HCT116 (cell line): ENCODE measurements around the gene TMEM184B.

Source experiments
- CBX3 ChIP-seq: IDR thresholded peaks from 2 replicates; pipeline ENCODE4 v1.6.1; 2012; ENCODE audit warnings: low read depth
- CEBPB ChIP-seq: IDR thresholded peaks from 2 replicates; pipeline ENCODE4 v1.6.1; 2012; ENCODE audit warnings: low read depth
- EZH2 ChIP-seq: fragments of 200-600 bp; sonication (generic); IDR thresholded peaks from 2 replicates; pipeline ENCODE4 v1.6.1; 2017; ENCODE audit warnings: antibody characterized with exemption, mixed run types
- EZH2phosphoT487 ChIP-seq: fragments of 200-600 bp; IDR thresholded peaks from 2 replicates; pipeline ENCODE4 v1.6.1; 2018; ENCODE audit warnings: antibody characterized with exemption, borderline replicate concordance
- JUND ChIP-seq: IDR thresholded peaks from 2 replicates; pipeline ENCODE4 v1.6.1; 2012
- POLR2A ChIP-seq: IDR thresholded peaks from 2 replicates; pipeline ENCODE4 v1.7.0; 2011; ENCODE audit warnings: borderline replicate concordance; ENCODE audit not compliant: insufficient read depth, insufficient read length; ENCODE audit errors: extremely low read depth
- TF ChIP-seq, protein P1 (sequence below), 3 experiments: fragments of 200-600 bp in 1 of 3; sonication (generic) in 1 of 3; IDR thresholded peaks in 2 of 3; conservative IDR thresholded peaks in 1 of 3; 2 replicates each; pipeline ENCODE4 v1.5.1; 2012 to 2017; ENCODE audit warnings: low read depth in 2 of 3, low read length in 2 of 3, antibody characterized with exemption in 1 of 3, borderline replicate concordance in 1 of 3, control low read depth in 1 of 3, mild to moderate bottlenecking in 1 of 3, mixed read lengths in 1 of 3, mixed run types in 1 of 3, moderate library complexity in 1 of 3; ENCODE audit not compliant: insufficient read depth in 1 of 3
- TF ChIP-seq, protein P2 (sequence below): IDR thresholded peaks from 2 replicates; pipeline ENCODE4 v1.6.1; 2012
- TF ChIP-seq, protein P3 (sequence below): IDR thresholded peaks from 2 replicates; pipeline ENCODE4 v1.6.1; 2012; ENCODE audit warnings: low read depth
- TF ChIP-seq, protein P4 (sequence below): IDR thresholded peaks from 2 replicates; pipeline ENCODE4 v1.6.1; 2012

DNA sequence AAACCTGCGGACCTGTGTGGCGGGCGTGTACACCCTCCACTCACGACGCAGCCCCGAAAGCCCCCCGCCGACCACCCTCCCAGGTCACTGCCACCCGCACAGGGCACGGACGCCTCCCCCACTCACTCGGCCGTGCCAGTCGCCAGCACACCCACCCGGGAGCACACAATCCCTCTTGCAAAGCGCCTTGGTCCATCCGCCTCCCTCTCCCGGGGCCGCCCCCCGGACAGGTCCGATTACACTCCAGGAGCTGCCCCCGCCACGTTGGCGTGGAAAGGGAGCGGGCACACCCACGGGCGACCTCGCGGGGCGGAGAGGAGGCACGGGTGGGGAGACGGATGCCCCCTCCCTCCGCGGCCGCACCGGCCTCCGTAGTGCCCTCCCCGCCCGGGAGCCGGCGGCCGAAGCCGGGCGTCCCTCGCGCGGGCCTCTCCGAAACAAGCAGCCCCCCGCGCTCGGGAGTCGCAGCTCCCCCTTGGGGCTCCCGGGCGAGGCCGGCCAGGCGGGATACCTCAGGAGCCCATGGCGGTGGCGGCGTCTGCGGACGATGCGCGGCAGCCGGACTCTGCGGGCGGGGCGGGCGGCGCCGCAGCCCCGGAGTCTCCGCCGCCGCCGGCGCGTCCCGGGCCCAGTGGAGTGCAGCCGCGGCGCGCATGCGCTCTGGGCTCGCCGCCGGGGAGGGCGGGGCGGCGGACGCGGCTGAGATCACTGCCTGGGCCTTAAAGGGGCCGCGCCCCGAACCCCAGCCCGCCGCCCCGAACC lies at the start of gene TMEM184B:
- TF ChIP-seq, protein P1, sequence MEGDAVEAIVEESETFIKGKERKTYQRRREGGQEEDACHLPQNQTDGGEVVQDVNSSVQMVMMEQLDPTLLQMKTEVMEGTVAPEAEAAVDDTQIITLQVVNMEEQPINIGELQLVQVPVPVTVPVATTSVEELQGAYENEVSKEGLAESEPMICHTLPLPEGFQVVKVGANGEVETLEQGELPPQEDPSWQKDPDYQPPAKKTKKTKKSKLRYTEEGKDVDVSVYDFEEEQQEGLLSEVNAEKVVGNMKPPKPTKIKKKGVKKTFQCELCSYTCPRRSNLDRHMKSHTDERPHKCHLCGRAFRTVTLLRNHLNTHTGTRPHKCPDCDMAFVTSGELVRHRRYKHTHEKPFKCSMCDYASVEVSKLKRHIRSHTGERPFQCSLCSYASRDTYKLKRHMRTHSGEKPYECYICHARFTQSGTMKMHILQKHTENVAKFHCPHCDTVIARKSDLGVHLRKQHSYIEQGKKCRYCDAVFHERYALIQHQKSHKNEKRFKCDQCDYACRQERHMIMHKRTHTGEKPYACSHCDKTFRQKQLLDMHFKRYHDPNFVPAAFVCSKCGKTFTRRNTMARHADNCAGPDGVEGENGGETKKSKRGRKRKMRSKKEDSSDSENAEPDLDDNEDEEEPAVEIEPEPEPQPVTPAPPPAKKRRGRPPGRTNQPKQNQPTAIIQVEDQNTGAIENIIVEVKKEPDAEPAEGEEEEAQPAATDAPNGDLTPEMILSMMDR (IDR thresholded peaks at IDR 0.05 in 2 of 3, conservative IDR thresholded peaks at IDR 0.05 in 1 of 3; ENCODE audit: borderline replicate concordance in 1 of 3, insufficient read depth in 1 of 3, low read depth in 2 of 3, low read length in 2 of 3) = no peak
- TF ChIP-seq, protein P2, sequence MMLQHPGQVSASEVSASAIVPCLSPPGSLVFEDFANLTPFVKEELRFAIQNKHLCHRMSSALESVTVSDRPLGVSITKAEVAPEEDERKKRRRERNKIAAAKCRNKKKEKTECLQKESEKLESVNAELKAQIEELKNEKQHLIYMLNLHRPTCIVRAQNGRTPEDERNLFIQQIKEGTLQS = no peak
- TF ChIP-seq CEBPB (no peak), CBX3 (no peak), EZH2 (no peak), JUND (no peak), POLR2A (no peak), EZH2phosphoT487 (no peak)
- TF ChIP-seq, protein P3, sequence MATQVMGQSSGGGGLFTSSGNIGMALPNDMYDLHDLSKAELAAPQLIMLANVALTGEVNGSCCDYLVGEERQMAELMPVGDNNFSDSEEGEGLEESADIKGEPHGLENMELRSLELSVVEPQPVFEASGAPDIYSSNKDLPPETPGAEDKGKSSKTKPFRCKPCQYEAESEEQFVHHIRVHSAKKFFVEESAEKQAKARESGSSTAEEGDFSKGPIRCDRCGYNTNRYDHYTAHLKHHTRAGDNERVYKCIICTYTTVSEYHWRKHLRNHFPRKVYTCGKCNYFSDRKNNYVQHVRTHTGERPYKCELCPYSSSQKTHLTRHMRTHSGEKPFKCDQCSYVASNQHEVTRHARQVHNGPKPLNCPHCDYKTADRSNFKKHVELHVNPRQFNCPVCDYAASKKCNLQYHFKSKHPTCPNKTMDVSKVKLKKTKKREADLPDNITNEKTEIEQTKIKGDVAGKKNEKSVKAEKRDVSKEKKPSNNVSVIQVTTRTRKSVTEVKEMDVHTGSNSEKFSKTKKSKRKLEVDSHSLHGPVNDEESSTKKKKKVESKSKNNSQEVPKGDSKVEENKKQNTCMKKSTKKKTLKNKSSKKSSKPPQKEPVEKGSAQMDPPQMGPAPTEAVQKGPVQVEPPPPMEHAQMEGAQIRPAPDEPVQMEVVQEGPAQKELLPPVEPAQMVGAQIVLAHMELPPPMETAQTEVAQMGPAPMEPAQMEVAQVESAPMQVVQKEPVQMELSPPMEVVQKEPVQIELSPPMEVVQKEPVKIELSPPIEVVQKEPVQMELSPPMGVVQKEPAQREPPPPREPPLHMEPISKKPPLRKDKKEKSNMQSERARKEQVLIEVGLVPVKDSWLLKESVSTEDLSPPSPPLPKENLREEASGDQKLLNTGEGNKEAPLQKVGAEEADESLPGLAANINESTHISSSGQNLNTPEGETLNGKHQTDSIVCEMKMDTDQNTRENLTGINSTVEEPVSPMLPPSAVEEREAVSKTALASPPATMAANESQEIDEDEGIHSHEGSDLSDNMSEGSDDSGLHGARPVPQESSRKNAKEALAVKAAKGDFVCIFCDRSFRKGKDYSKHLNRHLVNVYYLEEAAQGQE = no peak
- TF ChIP-seq, protein P4, sequence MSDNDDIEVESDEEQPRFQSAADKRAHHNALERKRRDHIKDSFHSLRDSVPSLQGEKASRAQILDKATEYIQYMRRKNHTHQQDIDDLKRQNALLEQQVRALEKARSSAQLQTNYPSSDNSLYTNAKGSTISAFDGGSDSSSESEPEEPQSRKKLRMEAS = no peak
